Keratinocyte (primary cell): Measurements from ENCODE around the gene MED12L.

Experiments
- CTCF ChIP-seq, 3 experiments: IDR thresholded peaks in 1 of 3; conservative IDR thresholded peaks in 1 of 3; optimal IDR thresholded peaks in 1 of 3; 2 replicates in 2 of 3; 3 replicates in 1 of 3; pipeline versions ENCODE3 to v1.5.1; 2011; ENCODE audit warnings: low read length in 3 of 3, mild to moderate bottlenecking in 3 of 3, moderate library complexity in 2 of 3, control low read depth in 1 of 3, inconsistent platforms in 1 of 3; ENCODE audit not compliant: insufficient read depth in 2 of 3; ENCODE audit errors: extremely low read depth in 1 of 3
- EZH2 ChIP-seq: IDR thresholded peaks from one replicate; pipeline ENCODE4 v1.6.1; 2012; ENCODE audit warnings: inconsistent platforms, mild to moderate bottlenecking, low read length, moderate library complexity

DNA sequence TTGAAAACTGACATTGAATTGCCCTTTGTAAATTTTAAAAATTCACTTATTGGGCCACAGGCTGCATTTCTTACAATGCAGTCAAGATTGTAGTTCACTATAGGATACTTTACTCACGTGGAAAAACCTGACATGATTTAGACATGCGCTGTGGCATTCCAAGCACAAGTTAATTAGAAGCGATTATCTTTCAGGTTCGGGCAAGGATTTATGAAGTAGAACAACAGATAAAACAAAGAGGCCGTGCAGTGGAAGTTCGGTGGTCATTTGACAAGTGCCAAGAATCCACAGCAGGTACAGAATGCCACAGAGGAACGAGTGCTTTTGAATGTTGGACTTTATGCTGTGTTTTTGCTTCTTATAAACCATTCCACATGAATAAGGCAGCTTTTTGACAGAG, 79.8 kb downstream of the MED12L start:
- TF ChIP-seq CTCF (optimal IDR thresholded peaks at IDR 0.05 in 1 of 3, IDR thresholded peaks at IDR 0.05 in 1 of 3, conservative IDR thresholded peaks at IDR 0.05 in 1 of 3; ENCODE audit: extremely low read depth in 1 of 3, insufficient read depth in 2 of 3, low read length in 3 of 3) (no peak), EZH2 (no peak)
